HG03432 (cell line): Measurements from ENCODE around the gene OR10T2.
"Not testable (repeated sequence)": the region's sequence is repeated elsewhere in the genome, so short reads cannot be mapped to it uniquely, and the experiment has no call there.

Experiments
- ATAC-seq: cut with Tn5 transposase; IDR thresholded peaks from one replicate; pipeline ENCODE4 v1.9.1; 2021; ENCODE audit warnings: mild to moderate bottlenecking, moderate library complexity; ENCODE audit not compliant: unreplicated experiment

Gene OR10T2

DNA sequence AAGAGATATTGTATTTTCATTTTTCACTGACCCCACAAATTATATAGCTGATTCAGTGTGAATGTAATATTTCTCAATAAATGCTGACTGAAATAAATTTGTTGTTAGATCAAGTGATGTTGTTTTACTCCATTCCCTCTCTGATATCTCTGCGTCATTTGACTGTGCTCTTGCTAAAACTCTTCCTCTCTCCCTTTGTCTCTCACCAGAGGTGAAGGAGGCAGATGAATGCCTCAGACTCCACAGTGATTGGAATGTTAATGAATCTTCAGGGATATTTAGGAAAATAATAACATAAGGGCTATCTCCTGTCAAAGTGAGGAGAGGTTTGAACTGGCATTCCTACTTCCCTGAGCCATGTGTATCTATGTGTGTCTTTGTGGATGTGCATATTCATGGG is 41.8 kb downstream of the OR10T2 start:
- ATAC-seq = no peak

DNA sequence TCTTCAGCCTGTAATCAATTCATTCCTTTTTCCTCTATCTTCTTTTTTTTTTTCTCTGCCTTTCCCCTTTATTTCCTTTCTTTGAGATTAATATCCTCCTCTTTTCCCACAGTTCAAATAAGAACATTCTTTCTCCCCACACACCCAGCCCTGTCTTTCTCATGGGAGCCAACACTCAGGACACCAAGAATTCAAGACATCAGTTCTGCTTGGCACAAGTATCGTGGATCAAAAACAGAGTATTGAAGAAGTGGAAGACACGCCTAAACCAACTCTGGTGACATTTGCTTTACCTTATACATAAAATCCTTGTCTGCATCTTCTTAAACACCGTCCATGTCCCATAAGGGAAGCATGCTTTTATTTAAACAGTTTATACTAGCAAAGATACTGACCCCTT is 42.6 kb downstream of the OR10T2 start:
- ATAC-seq = no peak

DNA sequence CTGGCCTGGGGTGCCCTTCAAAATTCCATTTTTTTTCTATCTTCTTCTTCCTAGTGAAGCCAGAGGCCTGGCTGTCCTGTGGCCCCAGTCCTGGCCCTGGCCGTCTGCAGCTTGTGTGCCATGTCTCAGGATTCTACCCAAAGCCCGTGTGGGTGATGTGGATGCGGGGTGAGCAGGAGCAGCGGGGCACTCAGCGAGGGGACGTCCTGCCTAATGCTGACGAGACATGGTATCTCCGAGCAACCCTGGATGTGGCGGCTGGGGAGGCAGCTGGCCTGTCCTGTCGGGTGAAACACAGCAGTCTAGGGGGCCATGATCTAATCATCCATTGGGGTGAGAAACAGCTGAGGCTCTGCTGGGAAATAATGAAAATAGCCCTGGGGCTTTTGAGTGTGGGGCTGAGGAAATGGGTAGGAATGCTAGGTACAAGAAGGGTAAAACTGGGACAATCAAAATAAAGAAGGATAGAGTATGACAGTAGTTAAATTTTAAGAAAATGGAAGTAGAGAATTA is 43.4 kb downstream of the OR10T2 start:
- no peak for ATAC-seq

GRCh38 chr1:158354255-158354654 is 45.0 kb downstream of the OR10T2 start:
- ATAC-seq = no peak

GRCh38 chr1:158353303-158354075 is 45.8 kb downstream of the OR10T2 start, which contains the start of gene CD1E:
Gene CD1E (plus strand): TSS chr1:158353894. CDS start chr1:158353989, 95 bp downstream.
- no peak for ATAC-seq

- ATAC-seq = not testable (repeated sequence)
Measured at GRCh38 chr1:158348946-158349345, 50.3 kb downstream of the OR10T2 start.
